WTC11 (cell line): ENCODE data around the gene ACTN1. TPM values are rescaled to one million over a fixed set of nuclear protein-coding genes. Genes with fewer than 3 reads are reported as not detected.

Source experiments
- ATAC-seq: fragments of 200-7000 bp; cut with Tn5 transposase; 2 replicates; pipeline ENCODE4 v1.10.0; 2021; ENCODE audit warnings: mild to moderate bottlenecking, moderate library complexity
- CTCF ChIA-PET: fragments of 300-600 bp; sonication (Branson Sonifier 250); formaldehyde crosslinking; loops from one replicate; lab custom pipeline; 2021; ENCODE audit warnings: antibody characterized with exemption; lab: Charles Lee
- POLR2A ChIA-PET: fragments of 350-600 bp; sonication (Branson Sonifier 250); formaldehyde crosslinking; loops from one replicate; lab custom pipeline; 2021; ENCODE audit warnings: antibody characterized with exemption; lab: Charles Lee
- DNase-seq: peaks from one replicate; pipeline ENCODE4 v3.0.0; 2021; ENCODE audit warnings: low spot score
- H3K27ac Mint-ChIP-seq: 2 replicates; pipeline ENCODE4 v1.8.0; 2021; ENCODE audit warnings: mixed read lengths
- H3K27me3 Mint-ChIP-seq: 2 replicates; pipeline ENCODE4 v1.8.0; 2021; ENCODE audit warnings: low read depth, mild to moderate bottlenecking, moderate library complexity, mixed read lengths
- H3K36me3 Mint-ChIP-seq: 2 replicates; pipeline ENCODE4 v1.8.0; 2021; ENCODE audit warnings: mixed read lengths
- H3K4me1 Mint-ChIP-seq: 2 replicates; pipeline ENCODE4 v1.8.0; 2022; ENCODE audit warnings: mixed read lengths
- H3K4me3 Mint-ChIP-seq: 2 replicates; pipeline ENCODE4 v1.8.0; 2021; ENCODE audit warnings: mild to moderate bottlenecking, moderate library complexity, mixed read lengths
- H3K9me3 Mint-ChIP-seq: 2 replicates; pipeline ENCODE4 v1.8.0; 2021; ENCODE audit warnings: mixed read lengths
- AFF4 ChIP-seq: sonication (generic); formaldehyde crosslinking; IDR thresholded peaks from 2 replicates; pipeline ENCODE4 v1.8.1; 2023; ENCODE audit warnings: mild to moderate bottlenecking, missing genetic modification reagents, borderline replicate concordance
- ATF1 ChIP-seq: sonication (generic); formaldehyde crosslinking; IDR thresholded peaks from 2 replicates; pipeline ENCODE4 v1.8.1; 2023; ENCODE audit warnings: mild to moderate bottlenecking, moderate library complexity, missing genetic modification reagents
- ATF6 ChIP-seq: sonication (generic); formaldehyde crosslinking; IDR thresholded peaks from 2 replicates; pipeline ENCODE4 v1.8.1; 2023; ENCODE audit warnings: mild to moderate bottlenecking, missing genetic modification reagents
- E2F4 ChIP-seq: sonication (generic); formaldehyde crosslinking; IDR thresholded peaks from 2 replicates; pipeline ENCODE4 v1.8.1; 2022; ENCODE audit warnings: low read depth, mild to moderate bottlenecking, moderate library complexity, missing genetic modification reagents, borderline replicate concordance
- EMX1 ChIP-seq: fragments of 250-450 bp; sonication (Bioruptor Pico); IDR thresholded peaks from 2 replicates; pipeline ENCODE4 v1.8.0; 2021; ENCODE audit warnings: mild to moderate bottlenecking
- GABPB1 ChIP-seq: sonication (generic); formaldehyde crosslinking; IDR thresholded peaks from 2 replicates; pipeline ENCODE4 v1.8.1; 2023; ENCODE audit warnings: mild to moderate bottlenecking, missing genetic modification reagents
- HMGA2 ChIP-seq: fragments of 250-450 bp; sonication (Bioruptor Pico); IDR thresholded peaks from 2 replicates; pipeline ENCODE4 v1.4.0; 2021; ENCODE audit warnings: mild to moderate bottlenecking, moderate library complexity
- JUN ChIP-seq: sonication (generic); formaldehyde crosslinking; IDR thresholded peaks from 2 replicates; pipeline ENCODE4 v1.8.0; 2023; ENCODE audit warnings: mild to moderate bottlenecking, missing genetic modification reagents
- MXD4 ChIP-seq: fragments of 250-450 bp; sonication (Bioruptor Pico); IDR thresholded peaks from 2 replicates; pipeline ENCODE4 v1.8.0; 2021; ENCODE audit warnings: mild to moderate bottlenecking, moderate library complexity, borderline replicate concordance
- MYBL2 ChIP-seq: sonication (generic); formaldehyde crosslinking; IDR thresholded peaks from 2 replicates; pipeline ENCODE4 v1.8.1; 2023; ENCODE audit warnings: mild to moderate bottlenecking, moderate library complexity, missing genetic modification reagents
- NR1H2 ChIP-seq: sonication (generic); formaldehyde crosslinking; IDR thresholded peaks from 2 replicates; pipeline ENCODE4 v1.9.0; 2021; ENCODE audit warnings: mild to moderate bottlenecking, moderate library complexity, missing genetic modification reagents
- NR2C2 ChIP-seq: sonication (generic); formaldehyde crosslinking; IDR thresholded peaks from 2 replicates; pipeline ENCODE4 v1.8.0; 2022; ENCODE audit warnings: mild to moderate bottlenecking, missing genetic modification reagents
- NR3C1 ChIP-seq: sonication (generic); formaldehyde crosslinking; conservative IDR thresholded peaks from 2 replicates; pipeline ENCODE4 v1.8.1; 2023; ENCODE audit warnings: low read depth, mild to moderate bottlenecking, missing genetic modification reagents
- SMAD3 ChIP-seq: sonication (generic); formaldehyde crosslinking; IDR thresholded peaks from 2 replicates; pipeline ENCODE4 v1.8.0; 2022; ENCODE audit warnings: missing genetic modification reagents, mild to moderate bottlenecking, borderline replicate concordance
- SMAD4 ChIP-seq: sonication (generic); formaldehyde crosslinking; IDR thresholded peaks from 2 replicates; pipeline ENCODE4 v1.8.0; 2022; ENCODE audit warnings: mild to moderate bottlenecking, missing genetic modification reagents
- SOX15 ChIP-seq: fragments of 250-450 bp; sonication (Bioruptor Pico); IDR thresholded peaks from 2 replicates; pipeline ENCODE4 v1.9.0; 2021; ENCODE audit warnings: mild to moderate bottlenecking
- TCF7 ChIP-seq: sonication (generic); formaldehyde crosslinking; IDR thresholded peaks from 2 replicates; pipeline ENCODE4 v1.8.0; 2022; ENCODE audit warnings: mild to moderate bottlenecking, low read depth, missing genetic modification reagents, moderate library complexity
- USF1 ChIP-seq: sonication (generic); formaldehyde crosslinking; IDR thresholded peaks from 2 replicates; pipeline ENCODE4 v1.8.0; 2022; ENCODE audit warnings: mild to moderate bottlenecking, missing genetic modification reagents
- ZNF219 ChIP-seq: sonication (generic); formaldehyde crosslinking; IDR thresholded peaks from 2 replicates; pipeline ENCODE4 v1.8.0; 2023; ENCODE audit warnings: missing genetic modification reagents, mild to moderate bottlenecking, borderline replicate concordance
- ZNF263 ChIP-seq: sonication (generic); formaldehyde crosslinking; IDR thresholded peaks from 2 replicates; pipeline ENCODE4 v1.8.1; 2022; ENCODE audit warnings: low read depth, mild to moderate bottlenecking, moderate library complexity, missing genetic modification reagents
- total RNA-seq: library from RNA; stranded (reverse); gene quantifications from 3 replicates; pipeline ENCODE4 v1.2.3, GENCODE V29; 2021

Gene ACTN1
- total RNA-seq, 1 experiment from 2014 or later, result 196 TPM

- Mint-ChIP-seq H3K4me3 (no peak overlapping the region), H3K27me3 (no peaks in the 10 kb centered on the region), H3K4me1 (peaks cover 65% of the 10 kb centered on the region), H3K27ac (no peak overlapping the region), H3K9me3 (no peaks in the 10 kb centered on the region), H3K36me3 (peaks cover 7% of the 10 kb centered on the region; the same call in 1 of the 2 replicates)
- TF ChIP-seq MXD4 (CRISPR knock-in tag), result no peak
- no peak for TF ChIP-seq GABPB1 (CRISPR knock-in tag)
- TF ChIP-seq NR3C1 (CRISPR knock-in tag), result no peak
- ChIA-PET POLR2A (no interaction called here), CTCF (interaction anchor here (1.4 to 1.7 kb wide), 2 partner anchors 98 to 114 kb away, joined by 3 read pairs; no protein-coding TSS in a partner anchor)
- ATAC-seq (no peak), DNase-seq (no peak)
Observed at GRCh38 chr14:68957775-68958174, 21.3 kb downstream of the ACTN1 start.

- H3K27ac Mint-ChIP-seq, result 0 out of 2 replicates have a peak overlapping the region, but pooled peaks have one; percentile 11
- no peak for DNase-seq
- CTCF ChIA-PET, result interaction anchor here (1.0 to 3.3 kb wide), 2 partner anchors 15 to 19 kb away, joined by 3 to 10 read pairs; no protein-coding TSS in a partner anchor
Observed at GRCh38 chr14:68956724-68957123, 22.4 kb downstream of the ACTN1 start.

More at GRCh38 chr14:68956724-68957123, 22.4 kb downstream of the ACTN1 start:
- Mint-ChIP-seq H3K4me1 (peaks cover 63% of the 10 kb centered on the region), H3K36me3 (peaks cover 7% of the 10 kb centered on the region; the same call in 1 of the 2 replicates), H3K4me3 (no peak overlapping the region), H3K27me3 (no peaks in the 10 kb centered on the region), H3K9me3 (no peaks in the 10 kb centered on the region)
- ATAC-seq, result no peak
- TF ChIP-seq E2F4 (CRISPR knock-in tag) (no peak), SOX15 (no peak), AFF4 (no peak), EMX1 (CRISPR knock-in tag) (no peak), JUN (CRISPR knock-in tag) (no peak), ATF1 (CRISPR knock-in tag) (no peak), ZNF263 (CRISPR knock-in tag) (no peak), ATF6 (CRISPR knock-in tag) (no peak), NR2C2 (CRISPR knock-in tag) (no peak), SMAD3 (no peak), USF1 (CRISPR knock-in tag) (no peak), NR1H2 (CRISPR knock-in tag) (no peak), ZNF219 (CRISPR knock-in tag) (no peak), TCF7 (CRISPR knock-in tag) (no peak), SMAD4 (CRISPR knock-in tag) (no peak), HMGA2 (CRISPR knock-in tag) (no peak), MYBL2 (CRISPR knock-in tag) (no peak)
- POLR2A ChIA-PET, result interaction anchor here (0.8 to 1.3 kb wide), 2 partner anchors 9 to 28 kb away, joined by 3 to 4 read pairs; no protein-coding TSS in a partner anchor
